GM10847 (cell line): Measurements from ENCODE around the gene AOC1.

Source experiments
- POLR2A ChIP-seq: IDR thresholded peaks from 2 replicates; pipeline ENCODE4 v1.6.1; 2011; ENCODE audit not compliant: insufficient read length; ENCODE audit errors: extremely low read depth

AOC1 gene

DNA sequence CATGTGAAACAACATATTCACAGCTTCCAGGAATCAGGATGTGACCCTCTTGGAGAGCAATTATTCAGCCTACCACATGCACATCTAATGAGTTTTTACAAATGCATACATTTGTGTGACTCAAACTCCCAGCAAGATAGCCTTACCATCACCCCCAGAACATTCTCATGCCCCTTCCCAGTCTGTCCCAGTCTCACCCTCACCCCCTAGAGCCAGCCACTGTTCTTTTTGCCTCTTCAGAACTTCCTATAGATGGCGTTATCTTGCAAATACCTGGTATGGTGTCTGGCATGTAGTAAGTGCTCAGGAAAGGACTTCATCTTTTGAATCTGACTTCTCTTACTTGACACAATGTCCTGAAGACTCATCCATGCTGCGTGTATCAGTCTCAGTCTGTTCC lies 23.9 kb upstream of the AOC1 start:
- no peak for TF ChIP-seq POLR2A

DNA sequence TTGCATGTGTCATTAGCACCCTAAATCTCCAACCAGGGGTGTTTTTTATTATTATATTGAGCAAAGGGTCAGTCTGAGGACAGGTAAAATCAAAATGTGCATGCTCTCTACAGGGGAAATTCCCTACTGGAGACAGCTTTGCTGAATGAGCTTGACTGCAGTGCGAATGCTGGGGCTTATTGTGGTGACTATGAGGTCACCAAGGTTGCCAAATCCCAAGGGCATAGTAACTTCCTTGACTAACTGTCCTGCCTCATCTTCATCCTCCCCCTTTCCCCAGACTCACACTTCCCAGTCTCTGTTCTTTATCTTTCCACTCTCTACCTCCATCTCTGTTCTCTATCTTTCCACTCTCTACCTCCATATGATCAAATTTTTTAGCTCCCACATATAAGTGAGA lies 22.9 kb upstream of the AOC1 start:
- no peak for TF ChIP-seq POLR2A

DNA sequence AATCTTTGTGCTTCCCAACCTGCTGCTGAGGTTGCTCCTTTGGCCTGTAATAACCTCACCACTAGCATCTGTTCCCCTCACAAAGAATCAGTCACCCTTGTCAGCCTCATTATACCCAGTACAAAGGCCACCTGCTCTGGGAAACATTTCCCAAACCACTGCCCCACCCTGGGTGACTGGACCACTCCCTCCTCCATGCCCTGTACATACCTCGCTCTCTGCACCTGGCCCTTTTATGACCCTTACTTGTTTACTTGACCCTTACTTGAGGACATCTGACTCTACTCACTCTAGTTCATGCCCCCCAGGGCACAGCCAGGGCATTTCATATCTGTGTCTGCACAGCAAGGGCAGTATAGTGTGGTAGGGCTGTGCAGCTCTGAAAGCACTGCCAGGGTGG lies 21.4 kb upstream of the AOC1 start:
- TF ChIP-seq POLR2A = no peak

GRCh38 chr7:150831851-150832250 lies 20.5 kb upstream of the AOC1 start:
- no peak for TF ChIP-seq POLR2A

GRCh38 chr7:150835019-150835418 lies 17.3 kb upstream of the AOC1 start:
- no peak for TF ChIP-seq POLR2A

DNA sequence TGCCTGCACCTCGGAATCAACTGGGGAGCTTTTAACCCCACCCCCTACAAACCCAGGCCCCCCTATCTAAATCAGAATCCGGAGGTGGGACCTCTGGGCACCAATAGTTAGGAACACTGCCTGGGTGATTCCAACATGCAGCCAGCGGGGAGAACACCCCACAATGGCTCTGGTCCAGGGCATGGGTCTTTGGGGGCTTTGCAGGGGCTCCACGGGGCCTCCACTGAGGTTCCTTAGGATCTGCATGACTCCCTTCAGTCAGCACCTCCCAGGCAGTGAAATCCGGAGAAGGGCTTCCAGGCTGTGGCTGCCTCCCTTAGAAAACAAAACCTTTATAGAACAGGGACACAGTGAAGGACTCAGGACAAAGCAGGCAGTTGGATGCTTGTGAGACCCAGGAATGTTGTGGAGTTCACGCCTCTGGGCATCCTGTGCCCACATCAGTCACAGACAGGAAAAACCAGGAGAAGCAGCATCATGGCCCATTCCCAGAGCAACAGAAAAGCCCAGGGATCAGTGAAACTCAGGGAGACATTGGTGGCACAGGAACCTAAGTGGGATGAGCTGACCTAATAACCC lies 16.5 kb upstream of the AOC1 start:
- TF ChIP-seq POLR2A = no peak

- TF ChIP-seq POLR2A = no peak
These were observed 13.2 kb upstream of the AOC1 start for GRCh38 chr7:150838965-150839650.

DNA sequence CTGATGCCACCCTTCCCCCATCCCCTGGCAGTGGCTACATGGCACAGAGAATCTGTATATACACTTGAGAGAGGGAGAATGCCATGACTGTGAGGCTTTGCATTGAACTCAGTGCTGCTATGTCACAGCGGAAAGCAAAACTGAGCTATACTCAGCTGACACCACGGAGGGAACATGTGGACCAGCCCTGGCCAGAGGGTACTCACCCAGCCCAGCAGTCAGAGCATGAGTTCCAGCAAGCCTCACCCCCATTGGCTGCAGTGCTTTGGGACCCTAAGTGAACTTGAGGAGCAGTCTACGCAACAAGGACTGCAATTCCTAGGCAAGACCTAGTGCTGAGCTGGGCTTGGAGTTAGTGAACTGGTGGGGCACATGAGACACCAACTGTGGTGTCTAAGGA lies 10.3 kb upstream of the AOC1 start:
- no peak for TF ChIP-seq POLR2A

GRCh38 chr7:150842716-150843115 lies 9.6 kb upstream of the AOC1 start:
- TF ChIP-seq POLR2A = no peak

GRCh38 chr7:150845421-150845861 lies 6.9 kb upstream of the AOC1 start:
- no peak for TF ChIP-seq POLR2A

DNA sequence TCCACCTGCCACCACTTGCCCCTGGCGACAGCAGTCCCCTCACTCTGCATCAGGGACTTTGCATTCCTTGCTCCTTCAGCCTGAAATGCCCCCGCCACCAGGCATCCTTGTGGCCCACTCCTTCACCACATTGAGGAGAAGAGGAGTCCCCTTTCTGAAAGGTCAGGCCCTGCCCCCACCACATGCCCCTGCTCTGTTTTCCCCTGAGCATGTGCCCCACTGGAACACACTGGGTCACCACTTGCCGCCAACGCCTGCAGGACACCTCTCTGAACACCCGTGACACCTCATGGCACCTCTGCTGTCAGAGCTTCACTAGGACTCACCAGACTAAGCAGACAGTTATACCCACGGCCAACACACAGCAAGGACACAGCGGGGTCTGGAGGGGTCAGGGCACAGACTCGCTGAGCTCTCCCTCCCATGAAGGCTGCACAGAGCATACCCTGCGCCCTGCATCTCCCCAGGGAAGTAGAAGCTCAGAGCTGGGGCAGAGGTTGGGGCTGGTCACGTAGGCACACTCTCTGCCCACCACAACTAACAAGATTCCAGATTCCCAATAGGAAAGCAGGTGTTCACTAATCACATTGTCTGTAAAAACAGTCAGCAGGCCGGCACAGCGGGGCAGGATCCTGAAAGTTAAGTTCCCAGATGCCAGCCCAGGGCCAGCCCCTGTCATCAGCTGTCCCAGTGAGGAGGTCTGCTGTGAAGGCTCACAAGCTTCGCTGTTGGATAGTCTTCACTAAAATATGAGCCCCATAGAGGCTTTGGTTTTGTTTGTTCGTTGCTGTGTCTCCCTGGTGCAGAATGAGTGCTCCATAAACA lies 5.8 kb upstream of the AOC1 start:
- no peak for TF ChIP-seq POLR2A

- TF ChIP-seq POLR2A = no peak
These were observed 4.8 kb upstream of the AOC1 start for GRCh38 chr7:150847536-150847935.

GRCh38 chr7:150848111-150848510 lies 4.2 kb upstream of the AOC1 start:
- no peak for TF ChIP-seq POLR2A

DNA sequence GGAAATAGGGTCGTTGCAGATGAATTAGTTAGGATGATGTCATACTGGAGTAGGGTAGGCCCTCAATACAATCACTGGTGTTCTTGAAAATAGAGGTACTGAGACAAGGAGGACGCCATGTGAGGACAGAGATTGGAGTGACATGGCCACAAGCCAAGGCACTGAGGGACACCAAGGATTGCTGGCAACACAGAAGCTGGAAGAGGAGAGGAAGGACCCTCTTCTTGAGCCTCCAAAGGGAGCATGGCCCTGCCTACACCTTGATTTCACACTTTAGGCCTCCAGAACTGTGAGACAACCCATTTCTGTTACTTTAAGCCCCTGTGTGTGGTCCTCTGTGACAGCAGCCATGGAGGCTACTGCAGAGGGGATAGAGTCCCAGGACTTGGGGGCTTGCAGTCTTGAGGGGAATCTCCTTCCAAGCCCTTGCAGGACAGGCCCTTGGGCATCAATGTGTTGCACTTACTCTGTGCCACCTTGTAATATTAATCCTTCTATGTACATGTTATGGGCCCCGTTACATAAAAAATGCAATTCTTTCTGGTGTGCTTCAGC lies 3.7 kb upstream of the AOC1 start:
- no peak for TF ChIP-seq POLR2A

DNA sequence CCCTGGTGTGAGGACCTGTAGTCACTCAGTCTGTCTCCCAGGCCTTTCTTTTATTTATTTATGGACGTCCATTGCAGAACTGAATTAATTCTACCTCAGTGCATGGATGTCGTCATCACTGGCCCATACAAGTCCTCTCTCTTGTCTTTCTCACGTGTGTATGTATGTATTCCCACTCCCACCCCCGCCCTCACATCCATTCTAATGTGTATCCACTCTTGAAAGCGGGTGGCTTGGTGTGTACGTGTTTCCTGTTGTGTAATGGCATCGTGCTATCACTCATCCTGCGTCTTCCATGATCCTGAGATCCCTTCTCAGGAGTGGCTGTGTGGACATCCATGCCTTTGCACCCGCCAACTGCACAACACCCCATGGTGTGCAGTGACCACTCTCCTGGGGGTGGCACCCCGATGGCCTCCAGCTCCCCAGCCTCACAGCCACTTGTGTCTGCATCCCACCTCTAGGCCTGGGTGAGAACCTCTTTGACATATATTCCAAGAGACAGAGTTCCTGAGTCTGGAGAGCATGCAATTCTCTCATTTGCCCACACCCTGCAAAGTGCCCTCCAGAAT lies 3.0 kb upstream of the AOC1 start:
- TF ChIP-seq POLR2A = no peak

DNA sequence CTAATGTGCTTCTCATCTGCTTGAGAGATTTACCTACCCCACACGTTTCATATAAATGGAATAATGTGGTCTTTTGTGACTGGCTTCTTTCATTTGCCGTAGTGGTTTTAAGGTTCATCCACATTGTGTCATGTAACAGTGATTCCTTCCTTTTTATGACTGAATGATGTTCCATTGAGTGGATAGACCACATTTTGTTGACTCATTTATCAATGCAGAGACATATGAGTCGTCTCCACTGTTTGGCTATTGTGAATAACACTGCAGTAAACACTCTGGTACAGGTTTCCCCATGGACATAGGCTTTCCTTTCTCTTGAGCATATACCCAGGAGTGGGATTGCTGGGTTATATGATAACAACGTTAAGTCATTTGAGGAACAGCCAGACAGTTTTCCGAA lies 2.0 kb upstream of the AOC1 start:
- no peak for TF ChIP-seq POLR2A
